GM12874 (cell line): ENCODE measurements around the gene OR11H7.

ENCODE experiments used
- TF ChIP-seq, protein P1 (sequence below): IDR thresholded peaks from 2 replicates; pipeline ENCODE4 v1.5.1; 2011; ENCODE audit warnings: low read depth, mild to moderate bottlenecking, control low read depth, low read length, moderate library complexity; ENCODE audit not compliant: insufficient read depth

Gene OR11H7

GRCh38 chr14:20194101-20194500 lies 34.7 kb upstream of the OR11H7 start:
- TF ChIP-seq, protein P1, sequence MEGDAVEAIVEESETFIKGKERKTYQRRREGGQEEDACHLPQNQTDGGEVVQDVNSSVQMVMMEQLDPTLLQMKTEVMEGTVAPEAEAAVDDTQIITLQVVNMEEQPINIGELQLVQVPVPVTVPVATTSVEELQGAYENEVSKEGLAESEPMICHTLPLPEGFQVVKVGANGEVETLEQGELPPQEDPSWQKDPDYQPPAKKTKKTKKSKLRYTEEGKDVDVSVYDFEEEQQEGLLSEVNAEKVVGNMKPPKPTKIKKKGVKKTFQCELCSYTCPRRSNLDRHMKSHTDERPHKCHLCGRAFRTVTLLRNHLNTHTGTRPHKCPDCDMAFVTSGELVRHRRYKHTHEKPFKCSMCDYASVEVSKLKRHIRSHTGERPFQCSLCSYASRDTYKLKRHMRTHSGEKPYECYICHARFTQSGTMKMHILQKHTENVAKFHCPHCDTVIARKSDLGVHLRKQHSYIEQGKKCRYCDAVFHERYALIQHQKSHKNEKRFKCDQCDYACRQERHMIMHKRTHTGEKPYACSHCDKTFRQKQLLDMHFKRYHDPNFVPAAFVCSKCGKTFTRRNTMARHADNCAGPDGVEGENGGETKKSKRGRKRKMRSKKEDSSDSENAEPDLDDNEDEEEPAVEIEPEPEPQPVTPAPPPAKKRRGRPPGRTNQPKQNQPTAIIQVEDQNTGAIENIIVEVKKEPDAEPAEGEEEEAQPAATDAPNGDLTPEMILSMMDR: no peak

DNA sequence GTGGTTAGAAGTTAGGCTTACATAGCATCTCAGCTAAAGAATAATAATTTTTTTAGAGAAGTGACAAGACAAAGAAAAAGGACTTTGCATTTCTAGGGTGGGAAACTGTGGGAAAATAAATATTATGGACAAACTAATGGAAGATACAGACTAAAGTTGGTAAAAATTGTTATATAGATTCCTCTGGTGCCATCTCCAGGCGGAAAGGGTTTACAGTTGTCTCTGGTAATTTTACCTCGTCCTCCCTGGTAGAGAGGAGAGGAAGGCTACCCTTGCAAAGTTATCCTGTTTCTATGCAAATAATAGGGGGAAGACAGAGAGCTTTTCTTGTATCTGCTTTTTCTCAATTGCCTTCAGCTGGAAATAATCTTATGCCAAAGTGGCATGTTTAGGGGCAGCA lies 32.9 kb upstream of the OR11H7 start:
- TF ChIP-seq, protein P1: no peak

- TF ChIP-seq, protein P1: no peak
Measured at GRCh38 chr14:20197459-20197858, 31.3 kb upstream of the OR11H7 start.

DNA sequence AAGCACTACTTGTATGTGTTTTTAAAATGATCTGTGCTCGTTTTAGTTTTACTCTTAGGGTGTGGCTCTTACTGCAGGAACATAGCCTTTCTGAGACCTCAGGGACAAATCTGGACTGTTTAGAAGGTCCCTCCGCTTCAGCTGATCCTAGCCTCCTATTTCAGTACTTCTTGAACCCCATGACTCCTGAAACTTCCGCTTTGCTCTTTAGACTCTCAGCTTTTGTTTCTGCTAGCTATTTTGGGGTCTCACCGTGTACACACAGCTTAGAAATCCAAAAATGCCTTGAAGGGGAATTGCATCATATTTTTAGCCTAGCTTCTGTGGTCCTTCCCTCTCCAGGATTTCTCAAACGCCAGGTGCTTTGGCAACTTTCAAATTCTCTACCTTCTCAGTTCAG lies 29.8 kb upstream of the OR11H7 start:
- TF ChIP-seq, protein P1: no peak

GRCh38 chr14:20204721-20205120 lies 24.1 kb upstream of the OR11H7 start:
- TF ChIP-seq, protein P1: no peak

DNA sequence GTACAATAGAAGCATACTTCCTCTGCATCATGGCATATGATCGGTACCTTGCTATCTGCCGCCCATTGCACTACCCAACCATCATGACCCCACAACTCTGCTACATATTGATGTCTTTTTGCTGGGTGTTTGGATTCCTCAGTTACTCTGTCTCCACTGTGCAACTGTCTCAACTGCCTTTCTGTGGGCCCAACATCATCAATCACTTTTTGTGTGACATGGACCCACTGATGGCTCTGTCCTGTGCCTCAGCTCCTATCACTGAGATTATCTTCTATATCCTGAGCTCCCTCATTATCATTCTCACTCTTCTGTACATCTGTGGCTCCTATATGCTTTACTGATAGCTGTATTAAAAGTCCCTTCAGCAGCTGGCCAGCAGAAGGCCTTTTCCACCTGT lies 19.2 kb upstream of the OR11H7 start:
- TF ChIP-seq, protein P1: no peak

- TF ChIP-seq, protein P1: no peak
Measured at GRCh38 chr14:20215196-20215595, 13.6 kb upstream of the OR11H7 start.

- TF ChIP-seq, protein P1: no peak
Measured at GRCh38 chr14:20219033-20219432, 9.7 kb upstream of the OR11H7 start.
